ENCODE data around the gene IL17RD. TPM values are rescaled to one million over a fixed set of nuclear protein-coding genes. Genes with fewer than 3 reads are reported as not detected.

IL17RD gene
- total RNA-seq, 2 donors from 2014 or later: 3.1 to 7.9 TPM

GRCh38 chr3:57057351-57057750 lies 107.8 kb downstream of the IL17RD start:
- no peak for TF ChIP-seq CTCF (IDR thresholded peaks at IDR 0.05)
- Histone ChIP-seq H3K9me3 (no peaks in the 10 kb centered on the region), H3K4me3 (no peak overlapping the region), H3K27me3 (replicated peaks; ENCODE audit: insufficient read depth) (no peaks in the 10 kb centered on the region), H3K27ac (no peak overlapping the region), H3K36me3 (no peaks in the 10 kb centered on the region), H3K4me1 (ENCODE audit: control insufficient read depth in 1 of 2, low read depth in 2 of 2) (peaks cover 6 to 16% of the 10 kb centered on the region in 2 donors)
- no peak for DNase-seq (ENCODE audit: low spot score)
- ATAC-seq (ENCODE audit: insufficient number of reproducible peaks, low FRiP score, low read depth): no peak

- DNase-seq (ENCODE audit: low spot score) (no peak), ATAC-seq (ENCODE audit: insufficient number of reproducible peaks, low FRiP score, low read depth) (no peak)
- no peaks in the 10 kb centered on the region for H3K36me3 ChIP-seq
- no peaks in the 10 kb centered on the region for H3K27me3 ChIP-seq (replicated peaks; ENCODE audit: insufficient read depth)
- no peak for TF ChIP-seq CTCF (IDR thresholded peaks at IDR 0.05)
- no peaks in the 10 kb centered on the region for H3K4me1 ChIP-seq (ENCODE audit: control insufficient read depth in 1 of 2, low read depth in 2 of 2)
- no peak overlapping the region for H3K27ac ChIP-seq
- H3K4me3 ChIP-seq: no peak overlapping the region
- H3K9me3 ChIP-seq: no peaks in the 10 kb centered on the region
Observed at GRCh38 chr3:57053122-57053521, 112.0 kb downstream of the IL17RD start.

- Histone ChIP-seq H3K9me3 (no peaks in the 10 kb centered on the region), H3K36me3 (no peaks in the 10 kb centered on the region), H3K27me3 (replicated peaks; ENCODE audit: insufficient read depth) (no peaks in the 10 kb centered on the region), H3K4me3 (no peak overlapping the region), H3K27ac (no peak overlapping the region), H3K4me1 (ENCODE audit: control insufficient read depth in 1 of 2, low read depth in 2 of 2) (no peaks in the 10 kb centered on the region)
- DNase-seq (ENCODE audit: low spot score) (no peak), ATAC-seq (ENCODE audit: insufficient number of reproducible peaks, low FRiP score, low read depth) (no peak)
- TF ChIP-seq CTCF (IDR thresholded peaks at IDR 0.05): no peak
Observed at GRCh38 chr3:57052662-57053061, 112.5 kb downstream of the IL17RD start.

- Histone ChIP-seq H3K9me3 (no peaks in the 10 kb centered on the region), H3K4me1 (ENCODE audit: control insufficient read depth in 1 of 2, low read depth in 2 of 2) (no peaks in the 10 kb centered on the region), H3K27ac (no peak overlapping the region), H3K27me3 (replicated peaks; ENCODE audit: insufficient read depth) (no peaks in the 10 kb centered on the region), H3K36me3 (no peaks in the 10 kb centered on the region), H3K4me3 (no peak overlapping the region)
- ATAC-seq (ENCODE audit: insufficient number of reproducible peaks, low FRiP score, low read depth) (no peak), DNase-seq (ENCODE audit: low spot score) (no peak)
- no peak for TF ChIP-seq CTCF (IDR thresholded peaks at IDR 0.05)
Observed at GRCh38 chr3:57048728-57049127, 116.4 kb downstream of the IL17RD start.

- DNase-seq (ENCODE audit: low spot score) (no peak), ATAC-seq (ENCODE audit: insufficient number of reproducible peaks, low FRiP score, low read depth) (no peak)
- Histone ChIP-seq H3K27ac (no peak overlapping the region), H3K27me3 (replicated peaks; ENCODE audit: insufficient read depth) (no peaks in the 10 kb centered on the region), H3K36me3 (no peaks in the 10 kb centered on the region), H3K4me1 (ENCODE audit: control insufficient read depth in 1 of 2, low read depth in 2 of 2) (no peaks in the 10 kb centered on the region), H3K9me3 (no peaks in the 10 kb centered on the region), H3K4me3 (no peak overlapping the region)
- TF ChIP-seq CTCF (IDR thresholded peaks at IDR 0.05): no peak
Observed at GRCh38 chr3:57048052-57048671, 117.0 kb downstream of the IL17RD start.

Data from thoracic aorta (tissue), 2 donors.